GM04504 (cell line): ENCODE data around the gene CXorf66.
"Not testable (repeated sequence)": the region's sequence is repeated elsewhere in the genome, so short reads cannot be mapped to it uniquely, and the experiment has no call there.

Experiments
- DNase-seq: peaks from one replicate; pipeline ENCODE4 v3.0.0-alpha.2; 2012; ENCODE audit warnings: low read depth

Gene CXorf66

DNA sequence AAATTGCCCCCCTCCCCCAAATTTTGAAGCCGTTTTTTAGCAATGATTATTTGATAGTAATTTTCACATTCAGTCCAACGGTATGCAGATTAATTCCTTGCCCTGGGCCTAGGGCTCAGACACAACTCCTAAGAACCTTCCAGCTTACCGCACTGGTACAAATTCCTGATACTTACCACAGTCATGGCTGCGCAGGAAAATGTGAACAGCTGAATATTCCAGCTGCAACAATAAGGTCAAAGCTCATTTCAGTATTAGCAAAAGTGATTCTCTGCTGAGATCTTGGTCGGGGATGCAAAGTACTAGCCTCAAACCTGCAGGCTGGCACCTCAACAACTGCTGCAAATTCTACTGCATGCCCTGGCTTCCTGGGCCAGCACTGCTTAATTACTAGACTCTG is 35.4 kb downstream of the CXorf66 start:
- no peak for DNase-seq

DNA sequence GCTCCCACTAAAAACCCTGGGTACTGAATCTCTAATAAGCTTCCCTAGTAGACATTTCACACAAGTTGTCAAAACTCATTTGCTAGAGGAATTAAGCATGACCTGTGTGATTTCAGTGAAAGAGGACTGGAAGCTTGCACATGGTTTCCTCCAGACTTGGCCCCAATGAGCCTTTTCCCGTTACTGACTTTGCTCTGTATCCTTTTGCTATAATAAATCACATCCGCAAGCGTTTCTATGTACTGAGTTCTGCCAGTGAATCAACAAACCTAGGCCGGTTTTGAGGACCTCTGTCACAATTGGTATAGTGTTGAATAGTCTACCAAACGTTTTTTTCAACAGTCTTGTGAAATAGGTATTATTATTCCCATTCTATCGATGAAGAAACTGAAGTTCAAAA is 40.6 kb downstream of the CXorf66 start:
- DNase-seq = no peak

DNA sequence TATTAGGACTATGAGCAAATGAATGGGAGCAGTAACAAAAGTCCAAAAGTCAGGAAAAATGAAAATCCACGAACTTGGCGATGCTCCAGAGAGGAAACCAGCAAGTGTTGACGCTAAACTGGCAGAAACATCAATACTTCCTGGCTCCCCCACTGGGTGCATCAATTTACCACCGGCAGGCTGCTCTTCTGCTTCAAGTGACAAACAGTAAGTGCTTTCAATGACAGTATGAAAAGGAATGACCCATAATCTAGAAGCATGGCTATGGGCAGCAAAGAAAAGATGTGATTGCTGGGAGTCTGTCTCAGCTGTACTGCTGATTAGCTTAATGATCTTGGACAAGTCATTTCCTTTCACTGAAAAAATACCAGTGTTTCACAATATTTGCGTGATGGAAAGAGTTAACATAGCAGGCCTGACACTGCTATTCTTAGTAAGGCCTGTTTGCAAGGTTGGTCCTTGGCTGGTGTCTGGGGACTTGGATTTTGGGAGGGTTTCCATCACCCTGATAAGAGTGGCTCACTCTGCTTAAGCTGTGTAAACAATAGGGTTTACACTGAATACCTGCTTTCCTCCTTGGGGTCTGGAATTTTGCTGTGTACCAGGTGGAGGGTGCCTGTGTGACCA is 41.1 kb downstream of the CXorf66 start:
- DNase-seq = no peak

DNA sequence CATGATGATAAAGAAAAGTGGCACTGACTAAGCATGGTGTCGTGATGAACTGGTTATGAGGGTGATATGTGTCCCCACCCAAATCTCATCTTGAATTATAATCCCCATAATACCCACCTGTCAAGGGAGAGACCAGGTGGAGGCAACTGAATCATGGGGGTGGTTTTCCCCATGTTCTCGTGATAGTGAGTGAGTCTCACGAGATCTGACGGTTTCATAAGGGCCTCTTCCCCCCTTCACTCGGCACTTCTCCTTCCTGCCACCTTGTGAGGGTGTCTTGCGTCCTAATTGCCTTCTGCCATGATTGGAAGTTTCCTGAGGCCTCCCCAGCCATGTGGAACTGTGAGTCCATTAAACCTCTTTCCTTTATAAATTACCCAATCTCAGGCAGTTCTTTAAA is 44.2 kb downstream of the CXorf66 start:
- not testable (repeated sequence) for DNase-seq

DNA sequence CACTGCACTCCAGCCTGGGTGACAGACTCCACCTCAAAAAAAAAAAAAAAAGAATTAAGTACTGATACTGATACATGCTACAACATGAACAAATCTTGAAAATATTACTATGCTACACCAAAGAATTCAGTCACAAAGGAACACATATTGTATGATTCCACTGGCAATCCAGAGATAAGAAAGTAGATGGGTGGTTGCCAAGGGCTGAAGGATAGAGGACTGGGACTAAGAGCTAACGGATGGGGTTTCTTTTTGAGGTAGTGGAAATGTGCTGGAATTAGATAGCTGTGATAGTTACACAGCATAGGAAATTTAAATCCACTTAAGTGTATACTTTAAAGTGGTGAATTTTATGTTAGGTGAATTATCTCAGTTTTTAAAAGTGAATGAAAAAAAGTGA is 45.0 kb downstream of the CXorf66 start:
- DNase-seq = no peak

DNA sequence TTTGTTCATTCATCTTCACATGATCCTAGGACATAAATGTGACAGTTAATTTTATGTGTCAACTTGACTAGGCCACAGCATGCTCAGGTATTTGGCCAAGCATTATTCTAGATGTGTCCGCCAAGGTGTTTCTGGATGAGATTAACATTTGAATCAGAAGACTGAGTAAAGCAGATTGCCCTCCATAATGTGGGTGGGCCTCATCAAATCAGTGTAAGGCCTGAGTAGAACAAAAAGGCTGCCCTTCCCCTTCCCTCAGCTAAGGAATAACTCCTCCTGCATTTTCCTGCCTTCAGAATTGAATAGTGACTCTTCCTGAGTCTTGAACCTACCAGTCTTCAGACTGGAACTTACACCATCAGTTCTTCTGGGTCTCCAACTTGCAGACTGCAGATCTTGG is 50.9 kb downstream of the CXorf66 start:
- no peak for DNase-seq

DNA sequence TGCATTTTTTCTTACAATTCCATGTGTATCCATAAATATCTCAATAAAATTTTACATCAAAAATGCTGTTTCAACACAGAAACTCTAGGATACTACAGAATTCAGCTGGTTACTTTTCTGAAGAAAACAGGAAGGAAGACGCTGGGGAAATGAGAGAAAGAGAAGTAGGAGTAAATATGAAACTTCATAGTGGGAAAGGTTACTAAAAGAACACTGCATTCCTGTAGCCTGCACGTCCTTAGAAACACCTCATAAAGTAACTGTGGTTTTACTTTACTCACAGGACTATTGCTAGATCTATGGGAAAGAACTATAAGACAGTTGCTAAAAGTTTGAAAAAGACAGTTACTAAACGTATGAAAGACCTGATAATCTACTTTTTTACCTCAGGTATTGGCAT is 55.6 kb downstream of the CXorf66 start:
- no peak for DNase-seq

DNA sequence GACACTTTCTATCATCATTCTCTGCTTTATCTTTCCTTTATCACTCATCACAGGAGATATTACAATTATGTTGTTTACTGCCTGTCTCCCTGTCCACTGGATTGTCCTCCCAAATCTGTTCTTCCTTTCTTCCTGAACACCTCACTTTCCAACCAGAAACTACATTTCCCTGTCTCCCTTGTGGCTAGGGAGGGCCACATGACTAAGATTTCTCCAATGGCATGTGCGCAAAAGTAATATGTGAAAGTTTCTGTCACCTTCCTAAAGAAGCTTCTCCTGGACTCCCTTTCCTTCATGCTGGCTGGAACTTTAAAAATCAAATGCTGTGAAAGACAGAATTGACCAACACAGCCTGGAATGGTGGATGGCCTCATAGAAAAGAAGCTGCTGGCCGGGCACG is 58.2 kb downstream of the CXorf66 start:
- no peak for DNase-seq

DNA sequence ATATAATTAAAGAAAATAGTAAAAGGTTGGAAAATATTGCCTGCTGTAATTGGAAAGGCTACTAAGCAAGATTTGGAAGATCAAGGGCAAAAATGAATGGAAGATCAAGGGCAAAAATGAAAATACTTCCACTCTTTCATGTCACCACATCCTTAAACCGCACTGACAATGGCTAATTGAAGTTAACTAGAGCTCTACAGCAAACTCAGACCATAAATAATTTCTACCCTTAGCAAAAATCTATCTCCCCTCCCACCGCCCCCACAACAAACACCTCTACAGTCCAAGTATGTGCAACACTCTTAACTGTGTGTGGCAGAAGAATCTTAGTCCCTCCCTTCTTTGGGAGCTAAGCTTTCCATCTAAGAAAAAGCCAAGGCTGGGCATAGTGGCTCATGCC is 59.6 kb downstream of the CXorf66 start:
- DNase-seq = no peak
